Myometrial cell (primary cell): Measurements from ENCODE around the gene H1-8. TPM values are rescaled to one million over a fixed set of nuclear protein-coding genes. Genes with fewer than 3 reads are reported as not detected.

ENCODE experiments used
- total RNA-seq: library from RNA; depleted of rRNA; stranded (reverse); fragments of >200 nt; gene quantifications from 2 replicates; pipeline ENCODE4 v1.2.3, GENCODE V29; 2015

The H1-8 gene, protein sequence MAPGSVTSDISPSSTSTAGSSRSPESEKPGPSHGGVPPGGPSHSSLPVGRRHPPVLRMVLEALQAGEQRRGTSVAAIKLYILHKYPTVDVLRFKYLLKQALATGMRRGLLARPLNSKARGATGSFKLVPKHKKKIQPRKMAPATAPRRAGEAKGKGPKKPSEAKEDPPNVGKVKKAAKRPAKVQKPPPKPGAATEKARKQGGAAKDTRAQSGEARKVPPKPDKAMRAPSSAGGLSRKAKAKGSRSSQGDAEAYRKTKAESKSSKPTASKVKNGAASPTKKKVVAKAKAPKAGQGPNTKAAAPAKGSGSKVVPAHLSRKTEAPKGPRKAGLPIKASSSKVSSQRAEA
- total RNA-seq, result not detected in 2 replicates

DNA sequence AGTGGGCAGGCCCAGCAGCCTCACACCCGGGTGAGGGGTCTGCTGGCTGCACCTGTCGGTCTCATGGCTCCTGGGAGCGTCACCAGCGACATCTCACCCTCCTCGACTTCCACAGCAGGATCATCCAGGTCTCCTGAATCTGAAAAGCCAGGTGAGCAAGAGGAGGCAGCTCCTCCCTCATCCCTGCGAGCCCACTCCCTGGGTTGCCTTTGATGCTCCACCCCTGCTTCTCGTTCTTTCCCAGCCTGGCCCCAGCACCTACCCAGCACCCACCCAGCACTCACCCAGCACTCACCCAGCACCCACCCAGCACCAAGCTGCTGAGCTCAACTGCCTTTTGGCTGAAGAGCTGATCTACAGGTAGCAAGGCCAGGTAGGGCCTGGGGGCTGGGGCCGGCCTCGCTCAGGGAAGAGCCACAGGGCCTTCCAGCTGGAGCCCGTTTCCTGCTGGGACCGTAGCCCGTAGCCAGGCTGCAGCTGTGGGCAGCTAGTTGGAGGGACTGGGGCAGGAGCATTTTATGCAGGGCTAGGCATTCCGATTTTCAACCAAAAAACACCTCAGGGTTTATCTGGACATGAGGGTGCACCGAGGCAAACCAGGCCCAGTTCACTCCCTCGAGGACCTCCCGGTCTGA lies at the start of gene H1-8:
Gene H1-8, plus strand, starts transcription at position 20 of the 635 bp plus-strand sequence. Its CDS starts 44 bp downstream, at position 64.

DNA sequence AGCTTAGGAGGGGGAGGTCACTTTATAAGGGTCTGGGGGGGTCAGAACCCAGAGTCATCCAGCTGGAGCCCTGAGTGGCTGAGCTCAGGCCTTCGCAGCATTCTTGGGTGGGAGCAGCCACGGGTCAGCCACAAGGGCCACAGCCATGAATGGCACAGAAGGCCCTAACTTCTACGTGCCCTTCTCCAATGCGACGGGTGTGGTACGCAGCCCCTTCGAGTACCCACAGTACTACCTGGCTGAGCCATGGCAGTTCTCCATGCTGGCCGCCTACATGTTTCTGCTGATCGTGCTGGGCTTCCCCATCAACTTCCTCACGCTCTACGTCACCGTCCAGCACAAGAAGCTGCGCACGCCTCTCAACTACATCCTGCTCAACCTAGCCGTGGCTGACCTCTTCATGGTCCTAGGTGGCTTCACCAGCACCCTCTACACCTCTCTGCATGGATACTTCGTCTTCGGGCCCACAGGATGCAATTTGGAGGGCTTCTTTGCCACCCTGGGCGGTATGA lies 14.3 kb upstream of the H1-8 start, which contains the start of gene RHO:
Gene RHO, plus strand, starts transcription at position 51 of the 512 bp plus-strand sequence. Its CDS starts 95 bp downstream, at position 146.

Other genes starting within 250 kb of the H1-8 start
- gene EFCAB12, start 114.5 kb upstream of the H1-8 start, total RNA-seq, result 0.35 TPM in 1 of 2 replicates, not detected in the other
- 16.1 and 20.4 TPM in 2 replicates for gene MBD4, start 103.2 kb upstream of the H1-8 start, total RNA-seq
- 19.9 and 32.1 TPM in 2 replicates for gene IFT122, start 103.0 kb upstream of the H1-8 start, total RNA-seq
- not detected in 2 replicates for gene RHO, start 14.5 kb upstream of the H1-8 start, total RNA-seq
- gene PLXND1, start 63.5 kb downstream of the H1-8 start, total RNA-seq, result 40.1 and 50.2 TPM in 2 replicates